Hepatocyte (in vitro differentiated cells): ENCODE measurements around the gene CUX1. TPM values are rescaled to one million over a fixed set of nuclear protein-coding genes. Genes with fewer than 3 reads are reported as not detected.
"Not testable (repeated sequence)": the region's sequence is repeated elsewhere in the genome, so short reads cannot be mapped to it uniquely, and the experiment has no call there.

Source experiments
- DNase-seq: peaks from one replicate; pipeline ENCODE4 v3.0.0-alpha.2; 2016; ENCODE audit warnings: low spot score
- H2AFZ ChIP-seq: fragments of 200-600 bp; sonication (generic); 2 replicates; pipeline ENCODE4 v1.6.0; 2016; ENCODE audit warnings: antibody characterized with exemption, mild to moderate bottlenecking
- H3K27ac ChIP-seq: fragments of 200-600 bp; sonication (generic); 2 replicates; pipeline ENCODE4 v1.5.1; 2016; ENCODE audit warnings: mild to moderate bottlenecking
- H3K27me3 ChIP-seq: fragments of 200-600 bp; sonication (generic); 2 replicates; pipeline ENCODE4 v1.6.1; 2016
- H3K36me3 ChIP-seq: fragments of 200-600 bp; sonication (generic); replicated peaks from 2 replicates; pipeline ENCODE4 v1.5.1; 2016; ENCODE audit warnings: low read depth; ENCODE audit not compliant: insufficient read depth
- H3K4me1 ChIP-seq: fragments of 200-600 bp; sonication (generic); 2 replicates; pipeline ENCODE4 v1.5.1; 2016; ENCODE audit warnings: mild to moderate bottlenecking, moderate library complexity; ENCODE audit not compliant: insufficient read depth
- H3K4me2 ChIP-seq: fragments of 200-600 bp; sonication (generic); 2 replicates; pipeline ENCODE4 v1.6.0; 2016
- H3K4me3 ChIP-seq: fragments of 200-600 bp; sonication (generic); 2 replicates; pipeline ENCODE4 v1.5.1; 2016; ENCODE audit warnings: mild to moderate bottlenecking
- H3K79me2 ChIP-seq: fragments of 200-600 bp; sonication (generic); 2 replicates; pipeline ENCODE4 v1.6.0; 2017; ENCODE audit warnings: mild to moderate bottlenecking
- H3K9me2 ChIP-seq: fragments of 200-600 bp; sonication (generic); replicated peaks from 2 replicates; pipeline ENCODE4 v1.6.0; 2017; ENCODE audit warnings: mild to moderate bottlenecking; ENCODE audit not compliant: insufficient read depth
- H3K9me3 ChIP-seq: fragments of 200-600 bp; sonication (generic); 2 replicates; pipeline ENCODE4 v1.5.1; 2016; ENCODE audit warnings: low read depth, mild to moderate bottlenecking
- H4K20me1 ChIP-seq: fragments of 200-600 bp; sonication (generic); 2 replicates; pipeline ENCODE4 v1.6.0; 2016; ENCODE audit warnings: mild to moderate bottlenecking; ENCODE audit not compliant: insufficient read depth, poor library complexity, severe bottlenecking
- CTCF ChIP-seq: fragments of 200-600 bp; sonication (generic); IDR thresholded peaks from 2 replicates; pipeline ENCODE4 v1.5.1; 2016; ENCODE audit warnings: antibody characterized with exemption, mild to moderate bottlenecking; ENCODE audit not compliant: poor library complexity
- EZH2 ChIP-seq: fragments of 200-600 bp; sonication (generic); IDR thresholded peaks from 2 replicates; pipeline ENCODE4 v1.6.1; 2016; ENCODE audit warnings: antibody characterized with exemption, mild to moderate bottlenecking, borderline replicate concordance
- EZH2phosphoT487 ChIP-seq: fragments of 200-600 bp; sonication (generic); IDR thresholded peaks from one replicate; pipeline ENCODE4 v1.6.1; 2018; ENCODE audit warnings: antibody characterized with exemption, mild to moderate bottlenecking, low read depth, moderate library complexity; ENCODE audit not compliant: unreplicated experiment, severe bottlenecking
- WGBS: methylation state at CpG from one replicate; pipeline ENCODE4 v1.1.6; 2016; ENCODE audit warnings: low lambda C conversion rate; ENCODE audit errors: missing lambda C conversion rate; 5-methylcytosine and 5-hydroxymethylcytosine counted together
- polyA plus RNA-seq: library from polyadenylated mRNA; unstranded; fragments of >200 nt; fragmentation: Nextera tagmentation; extraction: Ambion mirVana; gene quantifications from 2 replicates; pipeline ENCODE4 v1.2.1, GENCODE V29; 2016
- total RNA-seq: library from RNA; depleted of rRNA; stranded (reverse); fragments of >200 nt; gene quantifications from 2 replicates; pipeline ENCODE4 v1.2.3, GENCODE V29; 2014

CUX1 gene
- total and polyA plus RNA-seq, 2 experiments from 2014 or later, result 60.1 to 76.8 TPM

DNA sequence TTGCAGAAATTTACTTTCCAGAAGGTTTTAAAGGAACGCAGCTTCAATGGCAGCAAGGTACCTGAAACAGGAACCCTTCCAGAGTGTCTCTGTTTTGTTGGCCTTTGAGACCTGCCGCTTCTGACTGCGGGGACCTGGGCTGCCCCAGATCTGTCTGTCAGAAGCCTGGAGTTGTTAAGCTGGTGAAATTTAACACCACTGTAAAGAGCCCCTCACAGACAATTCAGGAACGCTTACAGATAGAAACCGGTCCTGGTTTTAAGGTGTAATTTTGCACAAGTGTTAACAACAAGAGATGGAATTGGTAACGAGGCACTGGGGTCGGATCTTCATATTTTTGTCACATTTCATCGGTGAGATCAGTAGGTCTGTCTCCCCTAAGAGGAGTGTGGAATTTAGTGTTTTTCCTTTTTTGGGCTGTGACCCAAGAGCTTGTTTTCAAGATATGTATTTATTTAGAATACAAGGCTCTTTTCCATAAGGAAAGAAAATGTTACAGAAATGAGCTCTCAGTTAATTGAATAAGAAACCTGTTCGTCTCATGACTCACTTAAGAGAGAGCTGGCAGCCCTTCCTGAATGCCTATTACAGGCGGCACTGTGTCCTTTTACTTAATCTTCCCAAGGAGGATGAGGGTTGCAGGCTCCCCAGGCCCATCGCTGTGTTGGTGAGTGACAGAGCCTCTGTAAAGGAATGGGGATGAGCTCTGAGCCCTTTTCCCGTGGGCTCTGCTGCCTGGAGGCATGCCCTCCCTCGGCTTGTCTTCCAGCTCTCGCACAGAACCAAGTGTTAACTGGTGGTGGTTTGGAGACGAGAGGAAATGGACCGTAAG lies 168.7 kb downstream of the CUX1 start:
- no peaks in the 10 kb centered on the region for H3K9me2 ChIP-seq
- H4K20me1 ChIP-seq, result peaks cover 26% of the 10 kb centered on the region
- TF ChIP-seq EZH2, result no peak
- no peak for TF ChIP-seq CTCF
- TF ChIP-seq EZH2phosphoT487, result no peak
- H3K4me2 ChIP-seq, result peak overlapping the region; percentile 55
- H2AFZ ChIP-seq, result no peak overlapping the region
- H3K27me3 ChIP-seq, result no peaks in the 10 kb centered on the region
- peak; percentile 28 for DNase-seq
- peaks cover 21% of the 10 kb centered on the region for H3K4me1 ChIP-seq
- 49% methylated on average over 16 of the region's 16 CpGs for WGBS
- H3K4me3 ChIP-seq, result no peak overlapping the region
- no peaks in the 10 kb centered on the region for H3K9me3 ChIP-seq
- no peaks in the 10 kb centered on the region for H3K36me3 ChIP-seq
- peak overlapping the region; percentile 66 for H3K27ac ChIP-seq
- peaks cover 75% of the 10 kb centered on the region for H3K79me2 ChIP-seq

GRCh38 chr7:101987494-101987893 lies 170.1 kb downstream of the CUX1 start:
- H3K4me1 ChIP-seq, result peaks cover 21% of the 10 kb centered on the region
- peaks cover 26% of the 10 kb centered on the region for H4K20me1 ChIP-seq
- H3K36me3 ChIP-seq, result no peaks in the 10 kb centered on the region
- H3K9me2 ChIP-seq, result no peaks in the 10 kb centered on the region
- peaks cover 79% of the 10 kb centered on the region for H3K79me2 ChIP-seq
- no peak overlapping the region for H2AFZ ChIP-seq
- H3K27me3 ChIP-seq, result no peaks in the 10 kb centered on the region
- WGBS, result 91% methylated on average over 13 of the region's 13 CpGs
- no peak overlapping the region for H3K4me3 ChIP-seq
- DNase-seq, result no peak
- H3K9me3 ChIP-seq, result no peaks in the 10 kb centered on the region
- peak overlapping the region; percentile 24 for H3K27ac ChIP-seq
- H3K4me2 ChIP-seq, result no peak overlapping the region
- TF ChIP-seq EZH2 (no peak), EZH2phosphoT487 (no peak), CTCF (no peak)

- H3K27me3 ChIP-seq, H2AFZ ChIP-seq, H3K4me2 ChIP-seq, H3K36me3 ChIP-seq, H3K4me3 ChIP-seq, H3K9me2 ChIP-seq, H3K9me3 ChIP-seq: not testable (repeated sequence)
- DNase-seq, result peak; percentile 32
- Histone ChIP-seq H3K4me1 (peaks cover 21% of the 10 kb centered on the region), H4K20me1 (peaks cover 24% of the 10 kb centered on the region), H3K27ac (peak overlapping the region; percentile 49), H3K79me2 (peaks cover 80% of the 10 kb centered on the region)
- 85% methylated on average over 10 of the region's 10 CpGs for WGBS
Observed at GRCh38 chr7:101988060-101988459, 170.6 kb downstream of the CUX1 start.

DNA sequence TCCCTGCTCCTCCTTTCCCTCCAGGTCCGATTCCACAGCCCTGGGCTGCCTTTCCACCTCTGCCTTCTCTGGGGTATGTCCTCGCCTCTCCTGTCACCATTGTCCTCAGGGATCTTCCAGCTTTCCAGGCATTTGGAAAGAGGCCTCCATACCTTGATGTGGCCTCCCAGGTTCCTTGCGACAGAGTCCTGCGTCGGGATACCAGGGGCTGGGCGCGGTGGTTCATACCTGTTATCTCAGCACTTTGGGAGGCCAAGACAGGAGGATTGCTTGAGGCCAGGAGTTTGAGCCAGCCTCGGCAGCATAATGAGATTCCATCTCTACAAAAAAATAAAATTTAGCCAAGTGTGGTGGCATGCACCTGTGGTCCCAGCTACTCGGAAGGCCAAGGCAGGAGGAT lies 171.1 kb downstream of the CUX1 start:
- Histone ChIP-seq H3K4me3 (no peak overlapping the region), H4K20me1 (peaks cover 21% of the 10 kb centered on the region), H3K27me3 (no peaks in the 10 kb centered on the region), H3K4me2 (no peak overlapping the region), H3K9me3 (no peaks in the 10 kb centered on the region), H3K9me2 (no peaks in the 10 kb centered on the region), H3K4me1 (peaks cover 21% of the 10 kb centered on the region), H3K36me3 (no peaks in the 10 kb centered on the region), H3K79me2 (peaks cover 80% of the 10 kb centered on the region), H2AFZ (no peak overlapping the region), H3K27ac (peak overlapping the region; percentile 49)
- WGBS, result 86% methylated on average over 9 of the region's 9 CpGs
- TF ChIP-seq EZH2phosphoT487 (no peak), CTCF (no peak), EZH2 (no peak)
- DNase-seq, result no peak
